Fibroblast of mammary gland (primary cell): Measurements from ENCODE around the gene CFAP298.

Experiments
- DNase-seq: peaks from one replicate; pipeline ENCODE4 v3.0.0-alpha.2; 2010; ENCODE audit warnings: low read depth
- H3K4me3 ChIP-seq: 2 replicates; pipeline ENCODE4 v1.5.1; 2011; ENCODE audit warnings: low read depth, mild to moderate bottlenecking, low read length, moderate library complexity; ENCODE audit not compliant: control insufficient read depth
- CTCF ChIP-seq: conservative IDR thresholded peaks from 2 replicates; pipeline ENCODE4 v1.5.1; 2011; ENCODE audit warnings: low read depth, low read length, inconsistent platforms; ENCODE audit not compliant: control insufficient read depth, insufficient read depth

Gene CFAP298

GRCh38 chr21:32608851-32609250 is 3.3 kb downstream of the CFAP298 start:
- H3K4me3 ChIP-seq: no peak overlapping the region
- TF ChIP-seq CTCF: no peak
- no peak for DNase-seq

GRCh38 chr21:32605469-32605868 is 6.7 kb downstream of the CFAP298 start:
- no peak for DNase-seq
- no peak overlapping the region for H3K4me3 ChIP-seq
- TF ChIP-seq CTCF: no peak

GRCh38 chr21:32604464-32604863 is 7.7 kb downstream of the CFAP298 start:
- no peak for DNase-seq
- no peak overlapping the region for H3K4me3 ChIP-seq
- no peak for TF ChIP-seq CTCF

- TF ChIP-seq CTCF: no peak
- DNase-seq: no peak
- H3K4me3 ChIP-seq: no peak overlapping the region
These were observed 9.0 kb downstream of the CFAP298 start for GRCh38 chr21:32603131-32603530.

- H3K4me3 ChIP-seq: no peak overlapping the region
- no peak for TF ChIP-seq CTCF
- no peak for DNase-seq
These were observed 10.1 kb downstream of the CFAP298 start for GRCh38 chr21:32602099-32602498.

- DNase-seq: no peak
- H3K4me3 ChIP-seq: no peak overlapping the region
- no peak for TF ChIP-seq CTCF
These were observed 12.7 kb downstream of the CFAP298 start for GRCh38 chr21:32599526-32599925.

GRCh38 chr21:32599091-32599490 is 13.1 kb downstream of the CFAP298 start:
- TF ChIP-seq CTCF: no peak
- no peak for DNase-seq

More at GRCh38 chr21:32599091-32599490, 13.1 kb downstream of the CFAP298 start:
- no peak overlapping the region for H3K4me3 ChIP-seq
